Activated CD4-positive, alpha-beta memory T cell treated with anti-CD3 and anti-CD28 coated beads, Interleukin-2, amount 10 ng/mL, durations not matched to agents 7 days and 5 days (primary cell): Measurements from ENCODE around the gene NELFCD. TPM values are rescaled to one million over a fixed set of nuclear protein-coding genes. Genes with fewer than 3 reads are reported as not detected.
"Not testable (repeated sequence)": the region's sequence is repeated elsewhere in the genome, so short reads cannot be mapped to it uniquely, and the experiment has no call there.

Experiments used
- CTCF ChIA-PET: fragments of 350-600 bp; sonication (Branson Sonifier 250); formaldehyde crosslinking; loops from one replicate; lab custom pipeline; 2021; ENCODE audit warnings: antibody characterized with exemption, inconsistent platforms; lab: Charles Lee
- POLR2A ChIA-PET: fragments of 350-600 bp; sonication (Branson Sonifier 250); formaldehyde crosslinking; loops from one replicate; lab custom pipeline; 2021; ENCODE audit warnings: antibody characterized with exemption; lab: Charles Lee
- DNase-seq: peaks from one replicate; pipeline ENCODE4 v3.0.0-alpha.2; 2020
- H3K27ac Mint-ChIP-seq: one replicate; pipeline ENCODE4 v1.8.0; 2021; ENCODE audit warnings: mild to moderate bottlenecking, mixed read lengths
- H3K27me3 Mint-ChIP-seq: one replicate; pipeline ENCODE4 v1.8.0; 2021; ENCODE audit warnings: mixed read lengths
- H3K36me3 Mint-ChIP-seq: one replicate; pipeline ENCODE4 v1.8.0; 2021; ENCODE audit warnings: low read depth, mixed read lengths
- H3K4me1 Mint-ChIP-seq: one replicate; pipeline ENCODE4 v1.8.0; 2021; ENCODE audit warnings: mixed read lengths
- H3K4me3 Mint-ChIP-seq: one replicate; pipeline ENCODE4 v1.8.0; 2021; ENCODE audit warnings: mild to moderate bottlenecking, mixed read lengths
- H3K9me3 Mint-ChIP-seq: one replicate; pipeline ENCODE4 v1.8.0; 2021; ENCODE audit warnings: mixed read lengths
- total RNA-seq, 2 experiments: library from RNA; stranded (reverse); gene quantifications; one replicate each; pipeline ENCODE4 v1.2.3, GENCODE V29; 2021

Gene NELFCD
- total RNA-seq, 2 experiments from 2014 or later: 63.3 to 69.0 TPM

DNA sequence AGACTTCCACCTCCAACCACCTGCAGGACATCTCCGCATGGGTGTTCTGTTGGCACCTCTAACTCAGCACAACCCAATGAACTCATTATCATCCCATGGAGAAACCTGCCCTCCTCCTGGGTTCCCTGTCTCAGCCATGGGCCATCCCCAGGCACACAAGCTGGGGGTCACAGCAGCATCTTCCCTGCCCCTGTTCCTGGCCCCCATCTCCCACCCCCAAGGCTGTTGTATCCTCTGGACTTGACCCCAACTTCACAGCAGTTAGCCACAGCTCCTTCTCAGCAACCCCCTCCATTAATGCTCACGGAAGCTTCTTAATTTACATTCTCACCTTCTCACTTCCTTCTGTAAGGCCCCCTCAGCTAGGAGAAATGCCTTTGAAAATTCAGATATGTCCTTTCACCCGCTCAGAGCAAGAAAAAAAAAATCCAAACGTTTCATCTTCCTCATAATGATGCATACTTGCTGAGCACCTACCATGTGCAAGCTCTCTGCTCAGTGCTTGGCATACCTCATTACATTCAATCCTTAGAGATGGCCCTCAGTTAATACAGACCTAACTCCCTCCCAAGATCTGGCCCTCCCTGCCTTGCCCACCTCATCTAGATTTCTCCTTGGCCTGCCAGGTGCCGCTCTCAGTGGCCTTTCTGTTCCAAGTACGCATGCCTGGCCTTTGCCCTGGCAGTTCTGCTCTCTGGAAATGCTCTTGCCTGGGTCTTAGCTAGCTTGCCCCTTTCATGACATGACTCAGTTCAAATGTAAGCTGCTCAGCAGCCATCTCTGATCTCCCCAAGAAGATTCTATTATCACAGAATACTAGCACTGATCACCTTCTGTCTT, 2.5 kb upstream of the NELFCD start:
- Mint-ChIP-seq H3K27ac (no peak overlapping the region), H3K9me3 (peaks cover 7% of the 10 kb centered on the region), H3K36me3 (peaks cover 9% of the 10 kb centered on the region), H3K4me1 (peaks cover 16% of the 10 kb centered on the region), H3K4me3 (no peak overlapping the region), H3K27me3 (peaks cover 8% of the 10 kb centered on the region)
- no peak for DNase-seq
- POLR2A ChIA-PET: interaction anchor here (1.0 to 1.4 kb wide), 2 partner anchors 53 to 89 kb away, joined by 5 read pairs; partner anchors contain the start of gene ATP5F1E
- CTCF ChIA-PET: interaction anchor here (1.2 kb wide), 1 partner anchor 80 kb away, joined by 3 read pairs; no protein-coding TSS in a partner anchor

DNA sequence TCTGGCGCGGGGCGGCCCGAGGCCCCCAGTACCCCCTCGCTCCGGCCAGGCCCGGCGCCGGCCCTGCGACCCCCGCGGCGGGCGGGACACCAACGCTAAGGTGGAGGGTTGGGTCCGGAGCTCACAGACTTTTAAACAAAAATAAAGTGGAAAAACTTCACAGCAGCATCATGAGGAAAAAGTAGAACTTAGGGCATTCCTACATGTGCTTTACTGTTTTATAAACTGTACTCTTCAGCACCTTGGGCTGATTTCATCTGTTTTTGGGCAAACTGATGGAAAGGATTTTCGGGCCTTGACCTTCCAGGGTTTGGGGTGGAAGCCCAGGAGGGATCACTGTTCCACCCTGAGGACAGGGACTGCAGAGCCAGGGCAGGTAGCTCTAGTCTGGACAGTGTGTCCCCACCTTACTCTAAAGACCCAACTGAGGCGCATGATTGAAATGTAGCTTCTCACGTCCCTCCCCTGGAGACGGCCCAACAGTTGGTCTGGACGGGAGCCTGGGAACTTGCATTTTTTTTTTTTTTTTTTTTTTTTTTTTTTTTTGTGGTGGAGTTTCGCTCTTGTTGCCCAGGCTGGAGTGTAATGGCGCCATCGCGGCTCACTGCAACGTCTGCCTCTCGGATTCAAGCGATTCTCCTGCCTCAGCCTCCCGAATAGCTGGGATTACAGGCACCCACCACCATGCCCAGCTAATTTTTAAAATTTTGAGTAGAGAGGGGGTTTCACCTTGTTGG, 740 bp downstream of the NELFCD start:
- Mint-ChIP-seq H3K4me1 (peaks cover 44% of the 10 kb centered on the region), H3K36me3 (peaks cover 23% of the 10 kb centered on the region), H3K9me3 (no peaks in the 10 kb centered on the region), H3K4me3 (peak overlapping the region; percentile 90), H3K27me3 (peaks cover 6% of the 10 kb centered on the region), H3K27ac (peak overlapping the region; percentile 79)
- CTCF ChIA-PET: interaction anchor here (0.6 kb wide), 1 partner anchor 276 kb away, joined by 3 read pairs; no protein-coding TSS in a partner anchor
- POLR2A ChIA-PET: interaction anchor here (0.9 to 4.9 kb wide), 20 partner anchors 11 to 330 kb away, joined by 3 to 50 read pairs (median 4); partner anchors contain the start of genes ATP5F1E, PRELID3B, STX16 and ZNF831
- peak; percentile 33 for DNase-seq

DNA sequence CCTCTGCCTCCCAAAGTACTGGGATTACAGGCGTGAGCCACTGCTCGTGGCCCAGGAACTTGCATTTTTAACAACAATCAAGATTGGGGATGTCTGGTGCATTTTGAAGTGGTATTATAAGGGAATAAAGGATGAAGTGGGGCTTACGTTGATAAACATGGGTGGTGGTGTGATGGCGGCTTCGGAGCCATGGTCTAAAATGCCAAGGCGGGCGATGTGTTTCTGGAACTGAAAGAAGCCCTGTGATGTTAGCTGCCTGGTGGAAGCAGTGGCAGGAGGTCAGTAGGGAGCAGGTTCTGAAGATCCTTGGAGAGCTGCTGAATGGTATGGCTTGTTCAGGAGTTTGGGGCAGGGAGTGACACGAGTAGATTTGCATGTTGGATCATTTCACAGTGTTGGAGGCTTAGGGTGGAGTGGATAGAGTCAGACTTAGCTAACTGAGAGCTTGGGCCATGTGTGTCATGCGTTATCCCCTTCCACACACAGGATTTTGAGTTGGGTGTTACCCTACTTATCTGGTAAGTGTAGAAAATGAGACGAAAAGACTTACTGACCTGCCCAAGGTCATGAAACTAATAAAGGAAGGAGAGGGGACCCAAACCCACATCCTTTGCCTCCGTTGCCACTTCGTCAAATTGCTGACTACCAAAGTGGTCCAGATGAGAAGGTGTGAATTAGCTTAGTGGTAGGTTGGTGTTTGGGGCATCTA, 1.5 kb downstream of the NELFCD start:
- peaks cover 30% of the 10 kb centered on the region for H3K36me3 Mint-ChIP-seq

DNA sequence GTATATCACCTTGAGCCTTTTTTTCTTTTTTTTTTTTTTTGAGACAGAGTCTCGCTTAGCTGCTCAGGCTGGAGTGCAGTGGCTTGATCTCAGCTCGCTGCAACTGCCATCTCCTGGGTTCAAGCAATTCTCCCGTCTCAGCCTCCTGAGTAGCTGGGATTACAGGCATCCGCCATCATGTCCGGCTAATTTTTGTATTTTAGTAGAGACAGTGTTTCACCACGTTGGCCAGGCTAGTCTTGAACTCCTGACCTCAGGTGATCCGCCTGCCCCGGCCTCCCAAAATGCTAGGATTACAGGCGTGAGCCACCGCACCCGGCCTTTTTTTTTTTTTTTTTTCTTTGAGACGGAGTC, 2.0 kb downstream of the NELFCD start:
- peaks cover 36% of the 10 kb centered on the region for H3K36me3 Mint-ChIP-seq
- H3K4me1 Mint-ChIP-seq: peaks cover 50% of the 10 kb centered on the region
- not testable (repeated sequence) for H3K27ac Mint-ChIP-seq, H3K27me3 Mint-ChIP-seq, DNase-seq, H3K9me3 Mint-ChIP-seq
- ChIA-PET CTCF (interaction anchor here (1.0 kb wide), 1 partner anchor 76 kb away, joined by 6 read pairs; no protein-coding TSS in a partner anchor), POLR2A (interaction anchor here (0.7 to 4.9 kb wide), 13 partner anchors 10 to 677 kb away, joined by 3 to 50 read pairs (median 4); partner anchors contain the start of genes ATP5F1E, PRELID3B, STX16 and ZNF831)
- H3K4me3 Mint-ChIP-seq: peak overlapping the region; percentile 90

More for the DNA sequence above, 1.5 kb downstream of the NELFCD start:
- H3K4me3 Mint-ChIP-seq: peak overlapping the region; percentile 90
- peaks cover 50% of the 10 kb centered on the region for H3K4me1 Mint-ChIP-seq
- ChIA-PET POLR2A (interaction anchor here (0.7 to 4.9 kb wide), 21 partner anchors 11 to 676 kb away, joined by 3 to 50 read pairs (median 3); partner anchors contain the start of genes ATP5F1E, PRELID3B, STX16 and ZNF831), CTCF (interaction anchor here (0.6 to 1.0 kb wide), 2 partner anchors 75 to 275 kb away, joined by 3 to 6 read pairs; no protein-coding TSS in a partner anchor)
- peaks cover 4% of the 10 kb centered on the region for H3K27me3 Mint-ChIP-seq
- DNase-seq: peak; percentile 45
- H3K27ac Mint-ChIP-seq: peak overlapping the region; percentile 79
- no peaks in the 10 kb centered on the region for H3K9me3 Mint-ChIP-seq

DNA sequence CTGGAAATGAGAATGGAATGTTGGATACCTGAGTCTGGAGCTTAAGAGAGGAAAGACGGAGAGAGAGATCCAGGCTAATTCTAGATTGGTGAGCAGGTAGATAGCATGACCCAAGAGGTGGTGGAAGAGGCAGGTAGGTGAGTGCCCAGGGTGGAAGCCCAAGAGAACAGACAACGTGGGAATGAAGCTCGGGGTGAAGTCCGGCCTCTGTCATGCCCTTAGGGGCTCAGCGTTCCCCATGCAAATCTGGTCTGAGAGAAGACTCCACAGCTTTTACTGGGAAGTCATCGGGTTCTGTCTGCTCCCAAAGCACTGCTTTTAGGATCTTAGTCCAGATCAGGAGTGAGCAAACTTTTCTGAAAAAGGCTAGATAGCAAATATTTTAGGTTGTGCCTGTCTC, 3.6 kb downstream of the NELFCD start:
- ChIA-PET CTCF (no interaction called here), POLR2A (interaction anchor here (1.0 to 4.9 kb wide), 2 partner anchors 9 to 48 kb away, joined by 3 to 50 read pairs; partner anchors contain the start of gene ATP5F1E)
- H3K4me1 Mint-ChIP-seq: peaks cover 50% of the 10 kb centered on the region
- peaks cover 47% of the 10 kb centered on the region for H3K36me3 Mint-ChIP-seq
- no peak for DNase-seq
- H3K27ac Mint-ChIP-seq: no peak overlapping the region
- no peaks in the 10 kb centered on the region for H3K27me3 Mint-ChIP-seq
- no peaks in the 10 kb centered on the region for H3K9me3 Mint-ChIP-seq
- no peak overlapping the region for H3K4me3 Mint-ChIP-seq

DNA sequence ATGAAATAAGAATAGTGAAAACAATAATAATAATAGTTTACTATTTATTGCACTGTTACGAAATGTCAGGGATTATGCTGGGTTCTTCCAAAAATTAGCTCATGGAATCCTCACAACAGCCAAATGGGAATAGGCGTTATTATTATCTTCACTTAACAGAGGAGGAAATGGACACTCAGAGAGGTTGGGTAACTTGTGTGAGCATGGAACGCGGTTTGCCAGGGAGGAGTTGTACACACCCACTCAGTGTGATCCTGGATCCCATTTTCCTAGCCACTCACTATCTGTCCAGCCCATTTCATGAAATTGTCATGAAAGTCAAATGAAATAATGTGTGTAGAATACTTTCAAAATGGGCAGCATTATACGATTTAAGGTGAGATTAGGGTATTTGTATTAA, 4.6 kb downstream of the NELFCD start:
- Mint-ChIP-seq H3K27ac (no peak overlapping the region), H3K4me1 (peaks cover 50% of the 10 kb centered on the region), H3K27me3 (no peaks in the 10 kb centered on the region), H3K9me3 (no peaks in the 10 kb centered on the region), H3K36me3 (peaks cover 54% of the 10 kb centered on the region), H3K4me3 (no peak overlapping the region)
- no peak for DNase-seq
- ChIA-PET CTCF (interaction anchor here (0.6 kb wide), 1 partner anchor 24 kb away, joined by 3 read pairs; no protein-coding TSS in a partner anchor), POLR2A (no interaction called here)

DNA sequence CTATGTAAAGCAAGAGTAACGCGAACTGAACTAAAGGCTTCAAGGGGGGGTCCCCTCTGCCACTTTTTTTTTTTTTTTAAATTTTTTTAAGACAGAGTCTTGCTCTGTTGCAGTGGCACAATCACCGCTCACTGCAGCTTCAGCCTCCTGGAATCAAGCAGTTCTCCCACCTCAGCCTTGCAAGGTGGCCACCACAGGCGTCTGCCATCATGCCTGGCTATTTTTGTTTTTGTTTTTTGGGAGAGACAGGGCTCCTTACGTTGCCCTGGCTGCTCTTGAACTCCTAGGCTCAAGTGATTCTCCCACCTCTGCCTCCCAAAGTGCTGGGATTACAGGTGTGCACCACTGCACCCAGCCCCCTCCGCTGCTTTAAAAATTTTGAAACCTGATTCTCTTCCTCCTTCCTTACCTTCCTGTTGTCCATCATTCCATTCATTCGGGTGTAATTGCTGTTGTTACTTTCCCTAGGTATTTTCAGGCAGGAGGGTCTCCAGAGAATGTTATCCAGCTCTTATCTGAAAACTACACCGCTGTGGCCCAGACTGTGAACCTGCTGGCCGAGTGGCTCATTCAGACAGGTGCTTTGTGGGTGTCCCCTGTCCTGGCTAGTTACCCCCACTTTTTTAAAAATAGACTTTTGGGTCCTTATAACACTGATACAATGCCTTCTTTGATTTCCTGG, 5.4 kb downstream of the NELFCD start:
- POLR2A ChIA-PET: interaction anchor here (1.0 kb wide), 1 partner anchor 45 kb away, joined by 3 read pairs; no protein-coding TSS in a partner anchor
- Mint-ChIP-seq H3K27ac (no peak overlapping the region), H3K27me3 (no peaks in the 10 kb centered on the region), H3K4me1 (peaks cover 50% of the 10 kb centered on the region), H3K36me3 (peaks cover 57% of the 10 kb centered on the region), H3K4me3 (no peak overlapping the region), H3K9me3 (no peaks in the 10 kb centered on the region)
- no peak for DNase-seq
- CTCF ChIA-PET: no interaction called here

DNA sequence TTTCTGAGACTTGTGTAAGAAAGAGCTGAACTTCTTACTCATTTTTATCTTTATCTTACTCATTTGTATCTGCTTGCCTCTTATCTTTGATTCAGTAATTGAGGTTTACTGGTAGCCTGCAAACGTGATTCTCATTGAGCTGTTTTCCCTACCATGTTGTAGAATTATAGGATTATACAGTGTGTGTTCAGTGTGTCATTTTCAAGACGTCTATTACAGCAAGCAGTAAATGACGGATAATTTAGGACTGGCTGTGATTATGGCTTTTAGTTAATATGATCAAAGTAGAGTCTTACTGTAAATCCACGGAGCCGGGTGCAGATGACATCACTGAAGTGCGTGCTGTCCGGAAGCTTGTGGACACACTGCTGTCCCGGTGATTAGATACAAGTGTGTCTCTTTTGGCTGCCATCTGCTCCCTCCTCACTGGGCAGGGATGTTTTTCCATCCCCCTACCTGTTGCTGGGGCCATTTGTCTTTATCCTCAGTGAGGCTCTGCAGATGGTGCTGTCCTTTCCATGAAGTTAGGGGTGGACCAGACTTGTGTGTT, 6.0 kb downstream of the NELFCD start:
- Mint-ChIP-seq H3K4me1 (peaks cover 46% of the 10 kb centered on the region), H3K27me3 (no peaks in the 10 kb centered on the region), H3K9me3 (no peaks in the 10 kb centered on the region), H3K36me3 (peaks cover 61% of the 10 kb centered on the region), H3K27ac (no peak overlapping the region), H3K4me3 (no peak overlapping the region)
- ChIA-PET CTCF (no interaction called here), POLR2A (interaction anchor here (1.0 kb wide), 1 partner anchor 45 kb away, joined by 3 read pairs; no protein-coding TSS in a partner anchor)
- DNase-seq: no peak

DNA sequence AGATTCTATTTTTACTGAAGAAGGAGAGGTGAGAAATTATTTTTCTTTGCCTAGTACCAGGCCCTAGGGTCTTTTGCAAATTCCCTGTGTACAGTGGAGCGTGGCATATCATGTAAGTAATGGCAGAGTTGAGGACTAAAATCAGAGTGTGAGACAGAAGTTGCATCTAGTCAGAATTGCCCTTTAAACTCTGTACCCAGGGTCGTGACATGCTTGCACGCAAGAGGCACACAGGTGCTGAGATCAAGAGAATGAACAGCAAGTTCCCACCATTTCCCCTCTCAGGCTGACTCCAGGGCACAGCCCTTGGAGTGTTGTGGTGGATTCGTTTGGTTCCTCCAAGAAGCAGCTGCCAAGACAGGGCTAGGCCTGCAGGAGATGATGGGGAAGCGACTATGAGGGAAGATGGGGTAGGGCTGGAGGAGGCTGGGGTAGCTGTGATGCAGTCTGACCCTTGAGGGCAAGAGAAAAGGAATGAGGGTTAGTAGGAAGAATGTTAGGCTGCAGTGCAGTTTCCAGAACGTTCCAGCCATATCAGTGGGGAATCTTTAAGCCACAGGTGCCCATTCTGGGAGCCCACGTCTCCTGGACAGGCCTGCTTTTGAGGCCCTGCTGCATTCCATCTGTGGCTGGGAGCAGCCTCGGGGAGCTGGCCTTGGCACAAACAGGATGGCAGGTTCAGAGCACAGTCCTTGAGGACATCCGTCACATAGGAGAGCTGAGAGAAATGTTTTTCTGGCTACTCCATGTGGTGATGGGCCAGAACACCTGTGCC, 6.9 kb downstream of the NELFCD start:
- no peak for DNase-seq
- Mint-ChIP-seq H3K27me3 (no peaks in the 10 kb centered on the region), H3K9me3 (no peaks in the 10 kb centered on the region), H3K4me3 (no peak overlapping the region), H3K27ac (no peak overlapping the region), H3K36me3 (peaks cover 64% of the 10 kb centered on the region), H3K4me1 (peaks cover 39% of the 10 kb centered on the region)
- ChIA-PET POLR2A (interaction anchor here (1.0 to 2.8 kb wide), 2 partner anchors 44 kb away, joined by 3 to 12 read pairs; partner anchors contain the start of gene ATP5F1E), CTCF (no interaction called here)

DNA sequence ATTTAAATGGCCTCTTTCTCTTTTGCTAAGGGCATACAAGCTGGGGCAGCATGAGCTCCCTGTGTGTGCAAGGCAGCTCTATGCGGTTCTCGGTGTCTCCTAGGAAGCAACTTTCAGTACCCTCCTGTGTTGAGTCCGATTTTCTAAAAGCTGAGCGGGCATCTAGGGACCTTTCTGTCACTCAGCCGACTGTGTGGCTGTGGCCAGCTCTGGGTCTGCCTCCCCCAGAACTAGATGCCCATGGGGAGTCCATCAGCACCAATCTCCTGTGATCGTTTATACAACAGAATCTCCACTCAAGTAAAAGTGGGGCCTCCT, 7.5 kb downstream of the NELFCD start:
- H3K4me1 Mint-ChIP-seq: peaks cover 36% of the 10 kb centered on the region
- ChIA-PET POLR2A (interaction anchor here (2.8 kb wide), 1 partner anchor 43 kb away, joined by 12 read pairs; the partner anchor contains the start of gene ATP5F1E), CTCF (no interaction called here)
- H3K36me3 Mint-ChIP-seq: peaks cover 65% of the 10 kb centered on the region
- H3K9me3 Mint-ChIP-seq: no peaks in the 10 kb centered on the region
- H3K27ac Mint-ChIP-seq: no peak overlapping the region
- no peak overlapping the region for H3K4me3 Mint-ChIP-seq
- H3K27me3 Mint-ChIP-seq: no peaks in the 10 kb centered on the region
- no peak for DNase-seq

DNA sequence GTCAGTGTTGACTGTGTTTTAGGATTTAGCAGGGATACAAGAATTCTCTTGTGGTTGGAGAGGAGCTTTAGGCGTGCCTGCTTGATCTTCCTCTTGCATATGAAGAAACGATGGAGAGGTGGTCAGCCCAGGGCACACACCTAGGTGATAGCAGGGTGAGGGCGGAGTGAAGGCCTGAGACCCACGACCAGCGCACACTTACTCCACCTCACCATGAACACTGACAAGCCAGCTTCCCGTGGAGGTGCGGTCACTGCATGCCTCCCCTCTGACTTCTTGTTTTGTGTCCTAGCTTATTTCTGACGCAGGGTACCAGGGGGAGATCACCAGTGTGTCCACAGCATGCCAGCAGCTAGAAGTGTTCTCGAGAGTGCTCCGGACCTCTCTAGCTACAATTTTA, 8.1 kb downstream of the NELFCD start:
- Mint-ChIP-seq H3K4me1 (peaks cover 31% of the 10 kb centered on the region), H3K4me3 (no peak overlapping the region), H3K27ac (no peak overlapping the region), H3K9me3 (no peaks in the 10 kb centered on the region), H3K27me3 (no peaks in the 10 kb centered on the region), H3K36me3 (peaks cover 68% of the 10 kb centered on the region)
- ChIA-PET POLR2A (interaction anchor here (2.3 to 2.8 kb wide), 2 partner anchors 28 to 43 kb away, joined by 6 to 12 read pairs; partner anchors contain the start of gene ATP5F1E), CTCF (no interaction called here)
- no peak for DNase-seq
